BE2C (cell line): ENCODE data around the gene OR10H1.
"Not testable (repeated sequence)": the region's sequence is repeated elsewhere in the genome, so short reads cannot be mapped to it uniquely, and the experiment has no call there.

Source experiments
- DNase-seq: peaks from one replicate; pipeline ENCODE4 v3.0.0-alpha.2; 2020
- H3K27me3 ChIP-seq: fragments of 250-450 bp; sonication (Bioruptor Pico); 2 replicates; pipeline ENCODE4 v1.5.1; 2020; ENCODE audit warnings: mild to moderate bottlenecking
- H3K36me3 ChIP-seq: fragments of 250-450 bp; sonication (Bioruptor Pico); 2 replicates; pipeline ENCODE4 v1.5.1; 2020; ENCODE audit warnings: mild to moderate bottlenecking
- H3K4me1 ChIP-seq: fragments of 250-450 bp; sonication (Bioruptor Pico); 2 replicates; pipeline ENCODE4 v1.5.1; 2020
- H3K4me3 ChIP-seq: 2 replicates; pipeline ENCODE4 v1.5.1; 2011; ENCODE audit warnings: low read depth, low read length
- H3K9me3 ChIP-seq: fragments of 250-450 bp; sonication (Bioruptor Pico); 2 replicates; pipeline ENCODE4 v1.5.1; 2020
- CTCF ChIP-seq: IDR thresholded peaks from 2 replicates; pipeline ENCODE4 v1.5.1; 2012; ENCODE audit warnings: mild to moderate bottlenecking, low read depth, low read length

OR10H1 gene

GRCh38 chr19:15829786-15830185 is 14.3 kb upstream of the OR10H1 start:
- H3K36me3 ChIP-seq, result no peaks in the 10 kb centered on the region
- H3K4me1 ChIP-seq, result no peaks in the 10 kb centered on the region
- no peak overlapping the region for H3K4me3 ChIP-seq
- no peak for DNase-seq
- no peak for TF ChIP-seq CTCF
- H3K9me3 ChIP-seq, result no peaks in the 10 kb centered on the region
- peaks cover 32% of the 10 kb centered on the region for H3K27me3 ChIP-seq

- Histone ChIP-seq H3K36me3 (no peaks in the 10 kb centered on the region), H3K9me3 (no peaks in the 10 kb centered on the region), H3K27me3 (peaks cover 32% of the 10 kb centered on the region), H3K4me1 (no peaks in the 10 kb centered on the region), H3K4me3 (no peak overlapping the region)
- DNase-seq, result no peak
- no peak for TF ChIP-seq CTCF
Observed at GRCh38 chr19:15829306-15829698, 13.8 kb upstream of the OR10H1 start.

GRCh38 chr19:15828611-15829305 is 13.3 kb upstream of the OR10H1 start:
- not testable (repeated sequence) for H3K9me3 ChIP-seq, DNase-seq, H3K36me3 ChIP-seq, H3K4me1 ChIP-seq, H3K4me3 ChIP-seq
- H3K27me3 ChIP-seq, result peaks cover 32% of the 10 kb centered on the region

GRCh38 chr19:15828121-15828610 is 12.7 kb upstream of the OR10H1 start:
- H3K4me3 ChIP-seq, result no peak overlapping the region
- no peaks in the 10 kb centered on the region for H3K36me3 ChIP-seq
- no peaks in the 10 kb centered on the region for H3K9me3 ChIP-seq
- H3K27me3 ChIP-seq, result peaks cover 32% of the 10 kb centered on the region
- TF ChIP-seq CTCF, result no peak
- no peaks in the 10 kb centered on the region for H3K4me1 ChIP-seq
- no peak for DNase-seq

GRCh38 chr19:15825753-15826152 is 10.3 kb upstream of the OR10H1 start:
- Histone ChIP-seq H3K27me3 (peaks cover 22% of the 10 kb centered on the region), H3K4me1 (no peaks in the 10 kb centered on the region), H3K4me3 (no peak overlapping the region), H3K36me3 (no peaks in the 10 kb centered on the region), H3K9me3 (no peaks in the 10 kb centered on the region)
- DNase-seq, result no peak
- no peak for TF ChIP-seq CTCF

- TF ChIP-seq CTCF, result no peak
- Histone ChIP-seq H3K9me3 (no peaks in the 10 kb centered on the region), H3K36me3 (no peaks in the 10 kb centered on the region), H3K27me3 (peaks cover 9% of the 10 kb centered on the region; the same call in 1 of the 2 replicates), H3K4me3 (no peak overlapping the region), H3K4me1 (no peaks in the 10 kb centered on the region)
- no peak for DNase-seq
Observed at GRCh38 chr19:15820646-15821045, 5.2 kb upstream of the OR10H1 start.

GRCh38 chr19:15813916-15814315 is 1.5 kb downstream of the OR10H1 start:
- no peak for DNase-seq
- H3K9me3 ChIP-seq, result no peaks in the 10 kb centered on the region

More at GRCh38 chr19:15813916-15814315, 1.5 kb downstream of the OR10H1 start:
- Histone ChIP-seq H3K27me3 (peaks cover 15% of the 10 kb centered on the region), H3K36me3 (no peaks in the 10 kb centered on the region), H3K4me1 (no peaks in the 10 kb centered on the region), H3K4me3 (no peak overlapping the region)
- TF ChIP-seq CTCF, result no peak
